H1 (cell line): ENCODE measurements around the gene MAP7D1. TPM values are rescaled to one million over a fixed set of nuclear protein-coding genes. Genes with fewer than 3 reads are reported as not detected.

Experiments
- CHD7 ChIP-seq: fragments of 300-600 bp; sonication (generic); IDR thresholded peaks from 2 replicates; pipeline ENCODE4 v1.7.1; 2012; ENCODE audit warnings: low read length, moderate library complexity, mild to moderate bottlenecking, inconsistent platforms; ENCODE audit not compliant: insufficient replicate concordance
- FOSL1 ChIP-seq: IDR thresholded peaks from 2 replicates; pipeline ENCODE4 v1.6.1; 2011; ENCODE audit warnings: mild to moderate bottlenecking, low read depth, low read length, moderate library complexity; ENCODE audit not compliant: insufficient read depth
- POU5F1 ChIP-seq: IDR thresholded peaks from 2 replicates; pipeline ENCODE4 v1.6.1; 2011; ENCODE audit warnings: low read depth, mild to moderate bottlenecking, low read length, moderate library complexity
- polyA plus RNA-seq, 7 experiments: library from polyadenylated mRNA; depleted of rRNA in 3 of 7; stranded (reverse) in 5 of 7; unstranded in 2 of 7; fragments of >200 nt in 5 of 7; fragments of 200-250 nt in 2 of 7; gene quantifications; 1 replicate in 5 of 7; 2 replicates in 1 of 7; 4 replicates in 1 of 7; pipeline versions ENCODE4 v1.2.1 to v1.2.3, GENCODE V29; 2011 to 2013; ENCODE audit warnings: missing spikeins in 2 of 7, mixed read lengths in 2 of 7
- total RNA-seq: library from RNA; stranded (reverse); fragmentation: NEBNext Ultra II Directional; extraction: Animal tissue kit (Norgen Biotek cat#: 25700); gene quantifications from 2 replicates; pipeline ENCODE4 v1.2.1, GENCODE V29; 2021

The MAP7D1 gene
- total and polyA plus RNA-seq, 2 of the 8 experiments (the other 6 are each of a cell fraction or from before 2014, with no cell fraction given) = 18.2 to 52.4 TPM

GRCh38 chr1:36212782-36213181 lies 56.8 kb downstream of the MAP7D1 start (continued):
- TF ChIP-seq POU5F1 (no peak), FOSL1 (no peak), CHD7 (no peak)
